Stimulated activated CD4-positive, alpha-beta T cell treated with anti-CD3 and anti-CD28 coated beads, Interleukin-12 subunit alpha, Interleukin-12 subunit beta, amount 100 ng/mL, for 48 hours (primary cell): ENCODE measurements around the gene KCNT1.
A peak's percentile ranks its signal among the peaks of the same experiment; 100 is the strongest.

Experiments used
- DNase-seq, 3 donors: peaks; one replicate each; pipeline ENCODE4 v3.0.0-alpha.2; 2020; ENCODE audit warnings: low read depth in 2 of 3, low spot score in 1 of 3

Gene KCNT1

GRCh38 chr9:135794057-135794335 is 92.0 kb downstream of the KCNT1 start:
- no peak for DNase-seq

GRCh38 chr9:135794361-135794885 is 92.4 kb downstream of the KCNT1 start:
- no peak for DNase-seq

GRCh38 chr9:135795391-135795790 is 93.4 kb downstream of the KCNT1 start:
- no peak for DNase-seq

- no peak for DNase-seq
Measured at GRCh38 chr9:135796784-135797485, 95.0 kb downstream of the KCNT1 start.

- DNase-seq = peak; percentile 12 to 36 (median 28)
Measured at GRCh38 chr9:135797507-135798262, 95.7 kb downstream of the KCNT1 start.

- DNase-seq = no peak
Measured at GRCh38 chr9:135798263-135798585, 96.2 kb downstream of the KCNT1 start.

- DNase-seq = no peak
Measured at GRCh38 chr9:135799261-135799660, 97.3 kb downstream of the KCNT1 start.

GRCh38 chr9:135801070-135801469 is 99.1 kb downstream of the KCNT1 start:
- DNase-seq = no peak

GRCh38 chr9:135802876-135803419 is 101.0 kb downstream of the KCNT1 start:
- DNase-seq = no peak

GRCh38 chr9:135803441-135803840 is 101.5 kb downstream of the KCNT1 start:
- DNase-seq = no peak

- no peak for DNase-seq
Measured at GRCh38 chr9:135804581-135805421, 102.8 kb downstream of the KCNT1 start.

GRCh38 chr9:135805422-135806022 is 103.5 kb downstream of the KCNT1 start:
- no peak for DNase-seq

- no peak for DNase-seq
Measured at GRCh38 chr9:135809166-135809565, 107.2 kb downstream of the KCNT1 start.

- no peak for DNase-seq
Measured at GRCh38 chr9:135810806-135811575, 109.0 kb downstream of the KCNT1 start.

- DNase-seq = no peak
Measured at GRCh38 chr9:135811801-135812200, 109.8 kb downstream of the KCNT1 start.

GRCh38 chr9:135812961-135813360 is 111.0 kb downstream of the KCNT1 start:
- no peak for DNase-seq

- no peak for DNase-seq
Measured at GRCh38 chr9:135813671-135814290, 111.8 kb downstream of the KCNT1 start.

- no peak for DNase-seq
Measured at GRCh38 chr9:135814421-135815095, 112.6 kb downstream of the KCNT1 start.

GRCh38 chr9:135815413-135815812 is 113.4 kb downstream of the KCNT1 start:
- DNase-seq = no peak
